Transverse colon (tissue), 4 donors: Measurements from ENCODE around the gene IFNG. TPM values are rescaled to one million over a fixed set of nuclear protein-coding genes. Genes with fewer than 3 reads are reported as not detected.

Experiments used
- DNase-seq: peaks from one replicate; pipeline ENCODE4 v3.0.0-alpha.2; 2019
- H3K27ac ChIP-seq, 4 donors: fragments of 200-600 bp; sonication (generic); 2 replicates each; pipeline ENCODE4 v1.5.1; 2016 to 2018; ENCODE audit warnings: inconsistent platforms in 4 of 4
- H3K27me3 ChIP-seq: fragments of 200-600 bp; sonication (generic); 2 replicates; pipeline ENCODE4 v1.5.1; 2017; ENCODE audit warnings: inconsistent platforms
- H3K36me3 ChIP-seq, 4 donors: fragments of 200-600 bp; sonication (generic); 2 replicates each; pipeline ENCODE4 v1.5.1; 2017 to 2019; ENCODE audit warnings: inconsistent platforms in 4 of 4
- H3K4me1 ChIP-seq, 4 donors: fragments of 200-600 bp; sonication (generic); 2 replicates each; pipeline ENCODE4 v1.5.1; 2017 to 2020; ENCODE audit warnings: inconsistent platforms in 4 of 4
- H3K4me3 ChIP-seq, 4 donors: fragments of 200-600 bp; sonication (generic); 1 replicate in 1 of 4; 2 replicates in 3 of 4; pipeline versions ENCODE4 v1.5.1 to v1.6.1; 2017 to 2019; ENCODE audit warnings: inconsistent platforms in 4 of 4
- H3K9me3 ChIP-seq, 2 donors: fragments of 200-600 bp; sonication (generic); 2 replicates each; pipeline ENCODE4 v1.5.1; 2017 to 2019; ENCODE audit warnings: inconsistent platforms in 2 of 2
- EP300 ChIP-seq: sonication (generic); formaldehyde crosslinking; IDR thresholded peaks from one replicate; pipeline ENCODE4 v1.6.1; 2017; ENCODE audit warnings: antibody characterized with exemption, low read depth
- POLR2A ChIP-seq: fragments of 450-650 bp; IDR thresholded peaks from one replicate; pipeline ENCODE4 v1.6.1; 2016; ENCODE audit warnings: antibody characterized with exemption, mild to moderate bottlenecking, moderate library complexity
- POLR2AphosphoS5 ChIP-seq, 3 donors: sonication (generic); formaldehyde crosslinking; IDR thresholded peaks; one replicate each; pipeline ENCODE4 v1.6.1; 2016; ENCODE audit warnings: antibody characterized with exemption in 3 of 3
- WGBS, 2 donors: methylation state at CpG; one replicate each; pipeline ENCODE4 v1.1.5; 2018; ENCODE audit warnings: low coverage in 1 of 2; 5-methylcytosine and 5-hydroxymethylcytosine counted together
- in situ Hi-C, 4 donors: fragments of 200-750 bp; cut with MboI; loops; one replicate each; pipeline versions ENCODE4 v1.15.0 to v1.15.1; 2017; ENCODE audit warnings: low sequenced_read_pairs in 3 of 4, low pct_ligation_motif_present in 1 of 4, low pct_unique_long_range_greater_than_20kb in 1 of 4
- intact Hi-C: fragments of 100-400 bp; cut with DNase I; formaldehyde crosslinking; loops from one replicate; pipeline ENCODE4 v1.15.1; 2023; ENCODE audit warnings: low total_unique reads
- total RNA-seq, 4 donors: library from RNA; depleted of rRNA; stranded (reverse); fragments of >200 nt; gene quantifications; one replicate each; pipeline ENCODE4 v1.1.0, GENCODE V29; 2016
- TF ChIP-seq, protein P1 (sequence below), 5 experiments: fragments of 200-600 bp in 3 of 5; fragments of 450-650 bp in 2 of 5; sonication (generic) in 3 of 5; IDR thresholded peaks; 1 replicate in 2 of 5; 2 replicates in 3 of 5; pipeline ENCODE4 v1.5.1; 2016 to 2017; ENCODE audit warnings: antibody characterized with exemption in 5 of 5, inconsistent platforms in 3 of 5, mild to moderate bottlenecking in 2 of 5, moderate library complexity in 1 of 5

IFNG gene
- total RNA-seq, 4 donors from 2014 or later, result not detected

DNA sequence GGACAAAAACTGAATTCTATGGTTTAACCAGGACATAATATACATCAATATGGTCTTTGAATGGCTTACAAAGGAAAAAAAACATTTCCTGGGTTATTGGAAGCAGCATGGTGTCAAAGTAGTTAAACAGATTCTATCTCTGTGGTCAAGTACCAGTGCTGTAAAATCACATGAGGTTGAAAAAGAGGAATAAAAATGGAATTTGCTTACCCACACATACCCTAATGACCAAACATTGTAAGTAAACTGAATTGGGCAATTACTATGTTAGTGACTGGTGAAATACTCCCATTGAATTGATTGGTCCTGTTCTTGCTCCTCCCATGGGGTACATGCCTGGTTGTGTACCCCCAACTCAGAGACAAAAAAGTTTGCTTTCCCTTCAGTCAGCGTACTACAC lies 19.6 kb downstream of the IFNG start:
- Histone ChIP-seq H3K27me3 (no peaks in the 10 kb centered on the region), H3K36me3 (no peaks in the 10 kb centered on the region), H3K27ac (no peak overlapping the region), H3K4me3 (no peak overlapping the region), H3K9me3 (no peaks in the 10 kb centered on the region), H3K4me1 (no peaks in the 10 kb centered on the region)
- 71 to 90% methylated on average over 1 of the region's 1 CpG for WGBS, 2 donors
- TF ChIP-seq POLR2AphosphoS5 (IDR thresholded peaks at IDR 0.05) (no peak), EP300 (no peak)
- intact Hi-C loops, result no loop called here
- in situ Hi-C loops, result no loop called here
- no peak for DNase-seq

DNA sequence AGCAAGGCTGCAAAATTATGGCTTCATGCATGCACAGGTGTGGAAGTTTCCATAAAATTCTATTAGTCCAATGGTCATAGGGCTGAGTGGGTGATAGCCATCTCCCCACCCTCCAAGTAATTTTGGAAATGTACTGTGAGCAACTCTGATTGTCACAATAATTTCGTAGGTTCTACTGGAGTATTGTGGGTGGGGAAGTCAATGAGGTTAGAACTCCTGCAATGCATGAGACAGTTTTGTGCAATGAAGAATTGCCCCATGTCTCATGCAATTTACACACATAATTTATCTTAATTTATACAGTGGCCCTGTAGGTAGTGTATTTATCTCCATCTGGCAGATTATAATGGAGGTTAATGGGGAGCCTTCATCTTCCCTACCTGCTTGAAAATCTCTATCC lies 20.5 kb downstream of the IFNG start:
- no peaks in the 10 kb centered on the region for H3K4me1 ChIP-seq
- 75% methylated on average over 1 of the region's 1 CpG; no CpG with 5 or more reads in 1 of the 2 donors for WGBS, 2 donors
- in situ Hi-C loops, result no loop called here
- no peak overlapping the region for H3K27ac ChIP-seq
- TF ChIP-seq EP300, result no peak
- TF ChIP-seq, protein P1, sequence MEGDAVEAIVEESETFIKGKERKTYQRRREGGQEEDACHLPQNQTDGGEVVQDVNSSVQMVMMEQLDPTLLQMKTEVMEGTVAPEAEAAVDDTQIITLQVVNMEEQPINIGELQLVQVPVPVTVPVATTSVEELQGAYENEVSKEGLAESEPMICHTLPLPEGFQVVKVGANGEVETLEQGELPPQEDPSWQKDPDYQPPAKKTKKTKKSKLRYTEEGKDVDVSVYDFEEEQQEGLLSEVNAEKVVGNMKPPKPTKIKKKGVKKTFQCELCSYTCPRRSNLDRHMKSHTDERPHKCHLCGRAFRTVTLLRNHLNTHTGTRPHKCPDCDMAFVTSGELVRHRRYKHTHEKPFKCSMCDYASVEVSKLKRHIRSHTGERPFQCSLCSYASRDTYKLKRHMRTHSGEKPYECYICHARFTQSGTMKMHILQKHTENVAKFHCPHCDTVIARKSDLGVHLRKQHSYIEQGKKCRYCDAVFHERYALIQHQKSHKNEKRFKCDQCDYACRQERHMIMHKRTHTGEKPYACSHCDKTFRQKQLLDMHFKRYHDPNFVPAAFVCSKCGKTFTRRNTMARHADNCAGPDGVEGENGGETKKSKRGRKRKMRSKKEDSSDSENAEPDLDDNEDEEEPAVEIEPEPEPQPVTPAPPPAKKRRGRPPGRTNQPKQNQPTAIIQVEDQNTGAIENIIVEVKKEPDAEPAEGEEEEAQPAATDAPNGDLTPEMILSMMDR (IDR thresholded peaks at IDR 0.05), result no peak
- TF ChIP-seq POLR2A, result no peak
- no peak for TF ChIP-seq POLR2AphosphoS5 (IDR thresholded peaks at IDR 0.05)
- H3K4me3 ChIP-seq, result no peak overlapping the region
- intact Hi-C loops, result no loop called here
- H3K27me3 ChIP-seq, result no peaks in the 10 kb centered on the region
- no peaks in the 10 kb centered on the region for H3K36me3 ChIP-seq
- DNase-seq, result no peak
- no peaks in the 10 kb centered on the region for H3K9me3 ChIP-seq

DNA sequence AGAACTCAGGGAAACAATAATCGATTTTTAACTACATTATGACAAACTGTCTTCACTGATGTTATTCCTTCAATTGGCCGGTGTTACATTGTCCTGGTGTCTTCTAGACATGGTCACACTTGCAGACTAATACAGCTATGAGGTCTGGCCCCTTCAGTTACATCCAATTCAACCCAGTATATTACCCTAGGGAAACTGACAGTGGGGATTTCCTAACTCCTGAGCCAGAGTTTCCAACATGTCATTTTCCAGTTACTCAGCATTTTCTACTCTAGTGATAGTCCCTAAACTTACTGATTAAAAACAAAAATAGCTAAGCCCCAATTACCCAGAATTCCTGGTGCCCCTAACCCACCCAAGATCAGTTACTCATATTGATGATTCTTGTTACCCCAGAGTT lies 21.1 kb downstream of the IFNG start:
- Histone ChIP-seq H3K4me3 (no peak overlapping the region), H3K4me1 (no peaks in the 10 kb centered on the region), H3K9me3 (no peaks in the 10 kb centered on the region), H3K36me3 (no peaks in the 10 kb centered on the region), H3K27ac (no peak overlapping the region), H3K27me3 (no peaks in the 10 kb centered on the region)
- WGBS, 2 donors, result 87 to 93% methylated on average over 2 of the region's 2 CpGs
- DNase-seq, result no peak
- no peak for TF ChIP-seq POLR2A
- TF ChIP-seq EP300, result no peak
- no peak for TF ChIP-seq POLR2AphosphoS5 (IDR thresholded peaks at IDR 0.05)
- TF ChIP-seq, protein P1 (IDR thresholded peaks at IDR 0.05), result no peak
- intact Hi-C loops, result no loop called here
- in situ Hi-C loops, result no loop called here

DNA sequence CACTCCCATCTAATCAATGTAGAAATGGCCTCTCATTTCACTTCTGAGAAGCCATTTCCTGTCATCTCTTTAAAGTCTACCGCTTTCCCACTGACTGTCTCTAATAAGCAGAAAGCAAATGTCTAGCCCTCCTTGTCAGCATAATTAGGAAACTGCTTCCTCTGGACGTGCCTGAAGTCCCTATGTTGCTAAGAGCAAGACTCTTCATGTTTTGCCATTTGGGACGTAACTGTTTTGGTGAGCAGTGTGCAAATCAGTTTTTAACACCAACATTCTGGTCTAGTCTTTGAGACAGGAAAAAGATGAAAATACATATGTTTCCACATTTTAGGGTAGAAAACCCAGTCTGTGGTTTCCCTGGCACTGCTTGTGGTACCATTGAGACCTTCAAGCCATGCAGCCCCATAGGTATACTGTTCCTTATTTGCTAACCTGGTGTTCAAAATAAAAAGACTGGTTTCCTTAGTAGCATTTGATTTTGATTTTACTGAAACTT lies 22.2 kb downstream of the IFNG start:
- intact Hi-C loops (no loop called here), in situ Hi-C loops (no loop called here)
- no peak overlapping the region for H3K27ac ChIP-seq
- no peak for DNase-seq
- no peaks in the 10 kb centered on the region for H3K36me3 ChIP-seq
- WGBS, 2 donors, result 57 to 58% methylated on average over 3 of the region's 3 CpGs
- H3K9me3 ChIP-seq, result no peaks in the 10 kb centered on the region
- no peak for TF ChIP-seq POLR2A
- TF ChIP-seq, protein P1 (IDR thresholded peaks at IDR 0.05), result no peak
- TF ChIP-seq EP300, result no peak
- TF ChIP-seq POLR2AphosphoS5 (IDR thresholded peaks at IDR 0.05), result no peak
- H3K4me3 ChIP-seq, result no peak overlapping the region
- H3K27me3 ChIP-seq, result no peaks in the 10 kb centered on the region
- H3K4me1 ChIP-seq, result no peaks in the 10 kb centered on the region

DNA sequence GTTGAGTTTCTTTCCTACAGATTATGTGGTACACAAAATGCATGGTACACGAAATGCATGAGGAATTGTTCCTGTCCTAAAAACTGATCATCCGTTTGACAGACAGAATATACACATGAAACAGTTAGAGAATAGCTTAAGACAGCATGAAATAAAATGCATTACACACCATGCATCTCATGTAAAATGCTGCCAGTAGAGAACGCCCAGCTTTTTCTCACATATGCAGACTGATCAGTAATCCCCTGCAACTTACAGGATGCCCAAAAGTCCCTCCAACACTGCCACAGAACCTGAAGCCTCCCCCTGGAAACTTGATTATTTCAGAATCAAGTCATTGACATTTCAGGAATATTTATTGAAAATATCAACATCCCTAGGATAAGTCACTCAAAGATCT lies 24.0 kb downstream of the IFNG start:
- intact Hi-C loops, result no loop called here
- Histone ChIP-seq H3K4me3 (no peak overlapping the region), H3K9me3 (peaks cover 0 to 8% of the 10 kb centered on the region in 2 donors), H3K27ac (no peak overlapping the region), H3K36me3 (no peaks in the 10 kb centered on the region), H3K4me1 (no peaks in the 10 kb centered on the region), H3K27me3 (no peaks in the 10 kb centered on the region)
- no peak for TF ChIP-seq POLR2A
- TF ChIP-seq, protein P1 (IDR thresholded peaks at IDR 0.05), result no peak
- TF ChIP-seq POLR2AphosphoS5 (IDR thresholded peaks at IDR 0.05), result no peak
- TF ChIP-seq EP300, result no peak
- in situ Hi-C loops, result no loop called here
- DNase-seq, result no peak
- 81 to 92% methylated on average over 3 of the region's 3 CpGs for WGBS, 2 donors
